H1 (cell line): ENCODE data around the gene ASTN2. TPM values are rescaled to one million over a fixed set of nuclear protein-coding genes. Genes with fewer than 3 reads are reported as not detected.

ENCODE experiments used
- CTCF ChIA-PET: fragments of 300-600 bp; sonication (Branson Sonifier 250); formaldehyde crosslinking; loops from one replicate; lab custom pipeline; 2021; ENCODE audit not compliant: partially characterized antibody; lab: Charles Lee
- POLR2A ChIA-PET: fragments of 300-600 bp; sonication (Branson Sonifier 250); formaldehyde crosslinking; loops from one replicate; lab custom pipeline; 2021; ENCODE audit warnings: inconsistent platforms; ENCODE audit not compliant: partially characterized antibody; lab: Charles Lee
- DNase-seq, 2 experiments: peaks; one replicate each; pipeline versions ENCODE4 v3.0.0 to v3.0.0-alpha.2; 2010 to 2022; ENCODE audit warnings: low spot score in 2 of 2, low read depth in 1 of 2, mixed read lengths in 1 of 2
- FAIRE-seq: peaks from 2 replicates; lab custom pipeline; 2011; peaks lifted over from hg19 to GRCh38; lab: Jason Lieb, UNC
- H2AFZ ChIP-seq: 2 replicates; pipeline ENCODE4 v1.8.1; 2012; ENCODE audit warnings: low read length, inconsistent platforms
- H2AK5ac ChIP-seq: 2 replicates; pipeline ENCODE4 v1.6.1; 2013; ENCODE audit warnings: low read depth, low read length
- H2BK120ac ChIP-seq: replicated peaks from 2 replicates; pipeline ENCODE3; 2013; ENCODE audit warnings: low read depth, low read length, inconsistent platforms
- H2BK12ac ChIP-seq: 2 replicates; pipeline ENCODE4 v1.6.1; 2013; ENCODE audit warnings: low read depth, low read length
- H2BK15ac ChIP-seq: 2 replicates; pipeline ENCODE4 v1.6.1; 2013; ENCODE audit warnings: low read length
- H2BK20ac ChIP-seq: 2 replicates; pipeline ENCODE4 v1.6.1; 2013; ENCODE audit warnings: low read length
- H2BK5ac ChIP-seq: 2 replicates; pipeline ENCODE4 v1.6.1; 2013; ENCODE audit warnings: low read depth, low read length
- H3K14ac ChIP-seq: 2 replicates; pipeline ENCODE4 v1.6.1; 2013; ENCODE audit warnings: inconsistent platforms; ENCODE audit not compliant: insufficient read length
- H3K18ac ChIP-seq: 2 replicates; pipeline ENCODE4 v1.6.1; 2013; ENCODE audit warnings: low read length; ENCODE audit errors: extremely low read depth
- H3K23ac ChIP-seq: 2 replicates; pipeline ENCODE4 v1.6.1; 2013; ENCODE audit warnings: inconsistent platforms; ENCODE audit not compliant: insufficient read length
- H3K23me2 ChIP-seq: 2 replicates; pipeline ENCODE4 v1.6.1; 2013; ENCODE audit warnings: low read depth, low read length
- H3K27ac ChIP-seq: 2 replicates; pipeline ENCODE4 v1.6.1; 2011; ENCODE audit warnings: low read depth, low read length, inconsistent platforms
- H3K27me3 ChIP-seq, 4 experiments: replicated peaks in 1 of 4; 1 replicate in 1 of 4; 2 replicates in 3 of 4; pipeline versions ENCODE4 v1.6.1 to v1.8.1; 2011 to 2013; ENCODE audit warnings: low read length in 3 of 4, mild to moderate bottlenecking in 3 of 4, inconsistent platforms in 2 of 4, mixed read lengths in 2 of 4, moderate library complexity in 1 of 4; ENCODE audit not compliant: control insufficient read depth in 3 of 4, insufficient read depth in 3 of 4; ENCODE audit errors: extremely low read depth in 1 of 4
- H3K36me3 ChIP-seq, 4 experiments: 2 replicates each; pipeline versions ENCODE4 v1.6.1 to v1.8.1; 2011 to 2013; ENCODE audit warnings: mild to moderate bottlenecking in 4 of 4, low read length in 3 of 4, moderate library complexity in 2 of 4, control low read depth in 1 of 4, inconsistent platforms in 1 of 4; ENCODE audit not compliant: insufficient read depth in 4 of 4, control insufficient read depth in 2 of 4
- H3K4ac ChIP-seq: replicated peaks from 2 replicates; pipeline ENCODE3; 2013; ENCODE audit warnings: low read length, low read depth, mixed read lengths, inconsistent platforms; ENCODE audit not compliant: insufficient read length
- H3K4me1 ChIP-seq, 4 experiments: replicated peaks in 1 of 4; 1 replicate in 1 of 4; 2 replicates in 3 of 4; pipeline versions ENCODE4 v1.6.1 to v1.8.1; 2011 to 2013; ENCODE audit warnings: low read length in 3 of 4, inconsistent platforms in 2 of 4, mixed read lengths in 1 of 4; ENCODE audit not compliant: insufficient read depth in 4 of 4, control insufficient read depth in 3 of 4
- H3K4me2 ChIP-seq, 2 experiments: 2 replicates each; pipeline versions ENCODE4 v1.6.1 to v1.8.1; 2011 to 2013; ENCODE audit warnings: low read depth in 2 of 2, low read length in 2 of 2, control low read depth in 1 of 2, inconsistent platforms in 1 of 2, mild to moderate bottlenecking in 1 of 2; ENCODE audit not compliant: insufficient read depth in 1 of 2
- H3K4me3 ChIP-seq, 4 experiments: fragments of 200-600, 300-600 bp in 1 of 4; sonication (generic), shearing (Covaris generic), sonication (Bioruptor Twin) in 1 of 4; 2 replicates each; pipeline versions ENCODE4 v1.5.1 to v1.8.1; 2011 to 2016; ENCODE audit warnings: low read length in 4 of 4, low read depth in 3 of 4, control low read depth in 2 of 4, inconsistent platforms in 2 of 4, mild to moderate bottlenecking in 2 of 4, mixed read lengths in 1 of 4, moderate library complexity in 1 of 4; ENCODE audit not compliant: insufficient read depth in 2 of 4; ENCODE audit errors: extremely low read depth in 1 of 4
- H3K56ac ChIP-seq: replicated peaks from 2 replicates; pipeline ENCODE3; 2013; ENCODE audit warnings: low read depth, mild to moderate bottlenecking, mixed read lengths, low read length, inconsistent platforms; ENCODE audit not compliant: insufficient read length
- H3K79me1 ChIP-seq: 2 replicates; pipeline ENCODE4 v1.6.1; 2013; ENCODE audit warnings: low read depth, low read length, control low read depth
- H3K79me2 ChIP-seq, 2 experiments: 2 replicates each; pipeline versions ENCODE4 v1.6.1 to v1.8.1; 2012 to 2013; ENCODE audit warnings: low read length in 2 of 2, mild to moderate bottlenecking in 2 of 2, inconsistent platforms in 1 of 2; ENCODE audit not compliant: insufficient read depth in 2 of 2, control insufficient read depth in 1 of 2
- H3K9ac ChIP-seq, 4 experiments: replicated peaks in 1 of 4; 1 replicate in 1 of 4; 2 replicates in 3 of 4; pipeline versions ENCODE4 v1.6.1 to v1.8.1; 2011 to 2013; ENCODE audit warnings: low read depth in 3 of 4, low read length in 3 of 4, control low read depth in 2 of 4, mild to moderate bottlenecking in 2 of 4, moderate library complexity in 2 of 4, inconsistent platforms in 1 of 4; ENCODE audit errors: extremely low read depth in 1 of 4
- H3K9me3 ChIP-seq, 2 experiments: 2 replicates each; pipeline versions ENCODE4 v1.6.1 to v1.8.1; 2012 to 2013; ENCODE audit warnings: mild to moderate bottlenecking in 2 of 2, moderate library complexity in 2 of 2, control low read depth in 1 of 2, inconsistent platforms in 1 of 2, low read depth in 1 of 2, low read length in 1 of 2, mixed read lengths in 1 of 2; ENCODE audit not compliant: insufficient read depth in 2 of 2
- H4K20me1 ChIP-seq, 2 experiments: replicated peaks in 1 of 2; 2 replicates each; pipeline versions ENCODE3 to v1.8.1; 2011 to 2013; ENCODE audit warnings: inconsistent platforms in 2 of 2, low read length in 2 of 2, mild to moderate bottlenecking in 1 of 2; ENCODE audit not compliant: insufficient read depth in 2 of 2, control insufficient read depth in 1 of 2
- H4K5ac ChIP-seq: 2 replicates; pipeline ENCODE4 v1.6.1; 2013; ENCODE audit warnings: low read length, low read depth, mixed read lengths, inconsistent platforms; ENCODE audit not compliant: insufficient read length
- H4K8ac ChIP-seq: 2 replicates; pipeline ENCODE4 v1.8.0; 2013; ENCODE audit warnings: mild to moderate bottlenecking, moderate library complexity, low read length, inconsistent platforms; ENCODE audit not compliant: insufficient read depth; ENCODE audit errors: extremely low read depth
- H4K91ac ChIP-seq: replicated peaks from 2 replicates; pipeline ENCODE3; 2013; ENCODE audit warnings: low read length, mixed read lengths, inconsistent platforms; ENCODE audit not compliant: insufficient read length
- CREB1 ChIP-seq: IDR thresholded peaks from 2 replicates; pipeline ENCODE4 v1.6.1; 2012; ENCODE audit warnings: inconsistent platforms
- EGR1 ChIP-seq: IDR thresholded peaks from 2 replicates; pipeline ENCODE4 v1.6.1; 2011; ENCODE audit warnings: low read depth, low read length, borderline replicate concordance
- FOSL1 ChIP-seq: IDR thresholded peaks from 2 replicates; pipeline ENCODE4 v1.6.1; 2011; ENCODE audit warnings: mild to moderate bottlenecking, low read depth, low read length, moderate library complexity; ENCODE audit not compliant: insufficient read depth
- KDM1A ChIP-seq: fragments of 200-600, 300-600 bp; sonication (generic); IDR thresholded peaks from 2 replicates; pipeline ENCODE4 v1.7.1; 2016; ENCODE audit warnings: mild to moderate bottlenecking, low read length, borderline replicate concordance
- MAFK ChIP-seq: IDR thresholded peaks from 2 replicates; pipeline ENCODE4 v1.6.1; 2012; ENCODE audit warnings: low read depth, mild to moderate bottlenecking, improper control_type of control experiment, low read length
- POLR2A ChIP-seq, 2 experiments: IDR thresholded peaks; 1 replicate in 1 of 2; 2 replicates in 1 of 2; pipeline ENCODE4 v1.6.1; 2011; ENCODE audit warnings: low read depth in 2 of 2, low read length in 2 of 2, mild to moderate bottlenecking in 2 of 2; ENCODE audit errors: control extremely low read depth in 1 of 2
- RXRA ChIP-seq: IDR thresholded peaks from 2 replicates; pipeline ENCODE4 v1.6.1; 2011; ENCODE audit warnings: low read depth, mild to moderate bottlenecking, low read length, moderate library complexity; ENCODE audit not compliant: insufficient read depth
- SP4 ChIP-seq: IDR thresholded peaks from 2 replicates; pipeline ENCODE4 v1.6.1; 2012; ENCODE audit warnings: low read length, inconsistent platforms
- WGBS, 2 experiments: shearing (Covaris generic) in 1 of 2; methylation state at CpG; one replicate each; pipeline versions ENCODE4 v1.1.6 to v1.1.7; 2013 to 2015; ENCODE audit warnings: low lambda C conversion rate in 2 of 2, mixed read lengths in 2 of 2, inconsistent platforms in 1 of 2, low coverage in 1 of 2, missing lambda C conversion rate in 1 of 2; ENCODE audit not compliant: insufficient replicate concordance in 2 of 2, insufficient coverage in 1 of 2, insufficient read length in 1 of 2; ENCODE audit errors: extremely low coverage in 1 of 2, missing lambda C conversion rate in 1 of 2; 5-methylcytosine and 5-hydroxymethylcytosine counted together
- polyA plus RNA-seq, 7 experiments: library from polyadenylated mRNA; depleted of rRNA in 3 of 7; stranded (reverse) in 5 of 7; unstranded in 2 of 7; fragments of >200 nt in 5 of 7; fragments of 200-250 nt in 2 of 7; gene quantifications; 1 replicate in 5 of 7; 2 replicates in 1 of 7; 4 replicates in 1 of 7; pipeline versions ENCODE4 v1.2.1 to v1.2.3, GENCODE V29; 2011 to 2013; ENCODE audit warnings: missing spikeins in 2 of 7, mixed read lengths in 2 of 7
- total RNA-seq: library from RNA; stranded (reverse); fragmentation: NEBNext Ultra II Directional; extraction: Animal tissue kit (Norgen Biotek cat#: 25700); gene quantifications from 2 replicates; pipeline ENCODE4 v1.2.1, GENCODE V29; 2021

ASTN2 gene
- total and polyA plus RNA-seq, 2 of the 8 experiments (the other 6 are each of a cell fraction or from before 2014, with no cell fraction given): 8.2 to 13.7 TPM

DNA sequence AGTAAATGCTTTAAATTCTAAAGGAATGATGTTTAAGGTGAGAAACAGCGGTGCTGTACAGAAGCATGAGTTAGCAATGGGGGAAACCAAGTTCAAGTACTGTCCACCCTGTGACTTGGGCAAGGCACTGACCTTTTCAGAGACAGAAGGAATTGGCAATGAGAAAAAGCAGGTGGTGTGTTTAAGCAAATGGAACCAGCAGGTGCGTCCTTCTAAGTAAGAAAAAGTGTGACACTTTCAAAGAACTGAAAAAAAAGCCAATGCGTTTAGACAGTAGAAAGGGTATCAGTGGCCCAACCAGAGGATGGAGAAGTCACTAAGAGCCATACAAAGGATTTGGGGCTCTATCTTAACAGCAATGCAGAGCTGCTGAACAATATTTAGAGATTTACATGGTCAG lies 1010.6 kb downstream of the ASTN2 start:
- no peaks in the 10 kb centered on the region for H3K23me2 ChIP-seq
- no peak overlapping the region for H3K23ac ChIP-seq
- POLR2A ChIA-PET: no interaction called here
- no peak overlapping the region for H2BK15ac ChIP-seq
- no peak overlapping the region for H2AFZ ChIP-seq
- H4K8ac ChIP-seq: no peak overlapping the region
- no peaks in the 10 kb centered on the region for H3K9me3 ChIP-seq
- H3K9ac ChIP-seq: no peak overlapping the region
- H3K14ac ChIP-seq: no peak overlapping the region
- no peak overlapping the region for H3K4ac ChIP-seq
- H3K27ac ChIP-seq: no peak overlapping the region
- no peak for TF ChIP-seq RXRA
- no peak for TF ChIP-seq MAFK
- TF ChIP-seq EGR1: no peak
- TF ChIP-seq SP4: no peak
- no peak for TF ChIP-seq KDM1A
- no peak for TF ChIP-seq FOSL1
- TF ChIP-seq POLR2A (IDR thresholded peaks at IDR 0.05; ENCODE audit: control extremely low read depth in 1 of 2, low read depth in 2 of 2, low read length in 2 of 2): no peak
- TF ChIP-seq CREB1: no peak
- CTCF ChIA-PET: no interaction called here
- H3K4me2 ChIP-seq: no peak overlapping the region
- no peaks in the 10 kb centered on the region for H3K27me3 ChIP-seq
- no peak overlapping the region for H2BK120ac ChIP-seq
- no peak overlapping the region for H3K56ac ChIP-seq
- no peak overlapping the region for H4K91ac ChIP-seq
- no peak overlapping the region for H4K5ac ChIP-seq
- no peak overlapping the region for H2AK5ac ChIP-seq
- FAIRE-seq (no peak), DNase-seq (no peak)
- H2BK12ac ChIP-seq: no peak overlapping the region
- H2BK20ac ChIP-seq: no peak overlapping the region
- H3K36me3 ChIP-seq: no peaks in the 10 kb centered on the region
- H4K20me1 ChIP-seq: no peaks in the 10 kb centered on the region
- 86% methylated on average over 3 of the region's 3 CpGs; no CpG with 5 or more reads in 1 of the 2 experiments for WGBS, 2 experiments
- H3K4me1 ChIP-seq: no peaks in the 10 kb centered on the region
- no peak overlapping the region for H2BK5ac ChIP-seq
- H3K4me3 ChIP-seq: no peak overlapping the region
- H3K79me1 ChIP-seq: no peaks in the 10 kb centered on the region
- H3K79me2 ChIP-seq: no peaks in the 10 kb centered on the region
- H3K18ac ChIP-seq: no peak overlapping the region
